Kidney (tissue), 22 donors: ENCODE results near the gene NEMP1. TPM values are rescaled to one million over a fixed set of nuclear protein-coding genes. Genes with fewer than 3 reads are reported as not detected.

Source experiments
- DNase-seq, 5 donors: peaks; one replicate each; pipeline ENCODE4 v3.0.0-alpha.2; 2013 to 2020
- FAIRE-seq: peaks from 2 replicates; lab custom pipeline; 2012; peaks lifted over from hg19 to GRCh38; lab: Jason Lieb, UNC
- H3K27ac ChIP-seq, 2 donors: one replicate each; pipeline ENCODE4 v1.7.0; 2013; ENCODE audit warnings: low read depth in 2 of 2, low read length in 2 of 2, inconsistent platforms in 1 of 2
- H3K27me3 ChIP-seq: one replicate; pipeline ENCODE4 v1.7.1; 2013; ENCODE audit warnings: low read length, inconsistent platforms; ENCODE audit not compliant: control insufficient read depth, insufficient read depth
- H3K36me3 ChIP-seq, 3 donors: one replicate each; pipeline versions ENCODE4 v1.7.0 to v1.7.1; 2013; ENCODE audit warnings: low read length in 3 of 3, control low read depth in 1 of 3, inconsistent platforms in 1 of 3; ENCODE audit not compliant: insufficient read depth in 3 of 3, control insufficient read depth in 2 of 3
- H3K4me1 ChIP-seq, 3 donors: one replicate each; pipeline versions ENCODE4 v1.7.0 to v1.7.1; 2013; ENCODE audit warnings: low read length in 3 of 3, inconsistent platforms in 1 of 3, low read depth in 1 of 3; ENCODE audit not compliant: control insufficient read depth in 2 of 3, insufficient read depth in 2 of 3
- H3K4me3 ChIP-seq, 3 donors: one replicate each; pipeline versions ENCODE4 v1.7.0 to v1.8.1; 2013; ENCODE audit warnings: low read length in 3 of 3, control low read depth in 1 of 3, inconsistent platforms in 1 of 3
- H3K9ac ChIP-seq, 3 donors: one replicate each; pipeline versions ENCODE4 v1.7.0 to v1.7.1; 2013; ENCODE audit warnings: low read length in 3 of 3, control low read depth in 1 of 3, inconsistent platforms in 1 of 3
- H3K9me3 ChIP-seq, 3 donors: one replicate each; pipeline versions ENCODE4 v1.7.0 to v1.7.1; 2013; ENCODE audit warnings: low read length in 3 of 3, control low read depth in 1 of 3, inconsistent platforms in 1 of 3; ENCODE audit not compliant: control insufficient read depth in 2 of 3, insufficient read depth in 1 of 3
- CTCF ChIP-seq: IDR thresholded peaks from 3 replicates; pipeline ENCODE4 v1.5.1; 2012; ENCODE audit warnings: mild to moderate bottlenecking, moderate library complexity, borderline replicate concordance; ENCODE audit not compliant: insufficient read depth; ENCODE audit errors: extremely low read depth
- intact Hi-C: fragments of 100-400 bp; cut with DNase I; formaldehyde crosslinking; loops from one replicate; pipeline ENCODE4 v1.11.1; 2022
- long read RNA-seq, 10 donors: library from polyadenylated mRNA in 1 of 10; unstranded in 1 of 10; transcript quantifications; one replicate each; pipeline ENCODE4 v2.0.0 and lab custom pipeline, GENCODE V29; 2021 to 2026
- polyA plus RNA-seq: library from polyadenylated mRNA; stranded (reverse); fragments of 350-450 nt; fragmentation: Illumina TruSeq; extraction: RNeasy Lipid Tissue Mini Kit (QIAGEN cat#74804); gene quantifications from one replicate; pipeline ENCODE4 v1.2.3, GENCODE V29; 2014; ENCODE audit warnings: low read depth, low replicate concordance; ENCODE audit not compliant: insufficient read depth
- total RNA-seq: library from RNA; stranded (reverse); fragmentation: NEBNext Ultra II Directional; extraction: Animal tissue kit (Norgen Biotek cat#: 25700); gene quantifications from one replicate; pipeline ENCODE4 v1.2.1, GENCODE V29; 2021
- donor health status: control.
- donor health status: control.
- donor health status: control.
- donor health status: control.
- donor health status: control.
- donor health status: DM: yes; HTN: yes; CAD: no.
- donor health status: Normal renal cell carcinoma (clear cell type).

NEMP1 gene
- total RNA-seq: 10.3 TPM
- polyA plus RNA-seq: 2.1 TPM
- long read RNA-seq, donor 1, full-length matches to known transcripts: 3 of 3 reads
- long read RNA-seq, donor 1, partial matches to known transcripts: 0 of 3 reads
- long read RNA-seq, donor 1, other reads (novel, unspliced or antisense): 0 of 3 reads
- long read RNA-seq, donor 2, full-length matches to known transcripts: 3 of 3 reads
- long read RNA-seq, donor 2, partial matches to known transcripts: 0 of 3 reads
- long read RNA-seq, donor 2, other reads (novel, unspliced or antisense): 0 of 3 reads
- long read RNA-seq, donor 3, full-length matches to known transcripts: 2 of 2 reads
- long read RNA-seq, donor 3, partial matches to known transcripts: 0 of 2 reads
- long read RNA-seq, donor 3, other reads (novel, unspliced or antisense): 0 of 2 reads
- long read RNA-seq, donor 4, full-length matches to known transcripts: 4 of 4 reads
- long read RNA-seq, donor 4, partial matches to known transcripts: 0 of 4 reads
- long read RNA-seq, donor 4, other reads (novel, unspliced or antisense): 0 of 4 reads
- long read RNA-seq, donor 5: 0 reads
- long read RNA-seq, donor 6, full-length matches to known transcripts: 1 of 1 reads
- long read RNA-seq, donor 6, partial matches to known transcripts: 0 of 1 reads
- long read RNA-seq, donor 6, other reads (novel, unspliced or antisense): 0 of 1 reads
- long read RNA-seq, donor 7, partial matches to known transcripts: 1 of 6 reads
- long read RNA-seq, donor 7, other reads (novel, unspliced or antisense): 5 of 6 reads
- long read RNA-seq, donor 8, full-length matches to known transcripts: 4 of 4 reads
- long read RNA-seq, donor 8, partial matches to known transcripts: 0 of 4 reads
- long read RNA-seq, donor 8, other reads (novel, unspliced or antisense): 0 of 4 reads
- long read RNA-seq, donor 9, full-length matches to known transcripts: 1 of 1 reads
- long read RNA-seq, donor 9, partial matches to known transcripts: 0 of 1 reads
- long read RNA-seq, donor 9, other reads (novel, unspliced or antisense): 0 of 1 reads
- long read RNA-seq, donor 10, full-length matches to known transcripts: 2 of 2 reads
- long read RNA-seq, donor 10, partial matches to known transcripts: 0 of 2 reads
- long read RNA-seq, donor 10, other reads (novel, unspliced or antisense): 0 of 2 reads

DNA sequence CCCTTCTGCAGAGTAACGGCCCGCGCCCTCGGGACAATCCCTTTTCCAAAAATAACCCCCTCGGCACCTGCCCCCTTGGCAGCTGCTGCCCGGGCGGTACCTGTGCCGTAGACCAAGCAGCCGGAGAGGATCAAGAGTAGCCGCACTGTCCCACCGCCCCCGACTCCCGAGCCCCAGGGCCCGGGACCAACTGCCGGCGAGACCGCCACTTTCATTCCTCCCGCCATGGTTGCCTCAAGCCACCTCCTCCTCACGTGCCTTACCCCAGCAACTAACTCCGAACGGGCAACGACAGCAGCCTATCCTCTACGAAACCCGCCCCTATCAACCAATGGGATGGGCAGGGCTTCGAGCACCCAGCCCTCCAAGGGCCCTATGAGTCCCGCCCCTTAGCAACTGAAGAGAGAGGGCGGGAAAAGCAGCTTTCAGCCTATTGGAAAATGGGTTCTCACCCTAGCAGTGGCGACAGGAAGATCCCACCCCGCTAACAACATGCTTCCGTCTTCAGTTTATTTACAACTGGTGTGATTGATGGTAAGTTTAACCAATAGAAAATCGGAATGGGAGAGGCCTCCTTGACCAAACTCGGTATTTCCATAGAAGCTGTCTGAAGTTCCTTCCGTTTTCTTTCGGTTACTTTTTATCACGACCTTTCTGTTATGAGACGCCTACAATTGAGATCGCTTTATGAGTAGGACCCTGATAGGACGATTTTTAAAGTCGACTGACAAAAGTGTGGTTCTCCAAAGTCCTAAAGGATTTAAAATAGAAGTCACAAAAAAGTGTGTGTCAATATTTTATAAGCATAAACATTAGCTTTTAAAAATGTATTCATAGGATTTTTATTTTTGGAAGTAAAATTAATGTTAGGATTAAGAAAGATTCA lies at the start of gene NEMP1:
NEMP1 (minus strand) TSS at position 273 of the 886 bp plus-strand sequence; CDS start at position 227, 46 bp downstream.
- peak; percentile 98 to 100 (median 99) for DNase-seq
- H3K4me3 ChIP-seq: peak within 1 kb of the TSS; percentile 82 to 84 (median 82)
- H3K27ac ChIP-seq: peak within 1 kb of the TSS; percentile 71 to 91
- H3K36me3 ChIP-seq: no peaks in the 10 kb centered on the region
- intact Hi-C loops: no loop called here
- FAIRE-seq: peak; percentile 99
- no peaks in the 10 kb centered on the region for H3K9me3 ChIP-seq
- peak within 1 kb of the TSS; percentile 40 to 49 (median 43) for H3K9ac ChIP-seq
- no peak for TF ChIP-seq CTCF
- no peaks in the 10 kb centered on the region for H3K27me3 ChIP-seq
- H3K4me1 ChIP-seq: peaks cover 0 to 5% (median 4%) of the 10 kb centered on the region in 3 donors

DNA sequence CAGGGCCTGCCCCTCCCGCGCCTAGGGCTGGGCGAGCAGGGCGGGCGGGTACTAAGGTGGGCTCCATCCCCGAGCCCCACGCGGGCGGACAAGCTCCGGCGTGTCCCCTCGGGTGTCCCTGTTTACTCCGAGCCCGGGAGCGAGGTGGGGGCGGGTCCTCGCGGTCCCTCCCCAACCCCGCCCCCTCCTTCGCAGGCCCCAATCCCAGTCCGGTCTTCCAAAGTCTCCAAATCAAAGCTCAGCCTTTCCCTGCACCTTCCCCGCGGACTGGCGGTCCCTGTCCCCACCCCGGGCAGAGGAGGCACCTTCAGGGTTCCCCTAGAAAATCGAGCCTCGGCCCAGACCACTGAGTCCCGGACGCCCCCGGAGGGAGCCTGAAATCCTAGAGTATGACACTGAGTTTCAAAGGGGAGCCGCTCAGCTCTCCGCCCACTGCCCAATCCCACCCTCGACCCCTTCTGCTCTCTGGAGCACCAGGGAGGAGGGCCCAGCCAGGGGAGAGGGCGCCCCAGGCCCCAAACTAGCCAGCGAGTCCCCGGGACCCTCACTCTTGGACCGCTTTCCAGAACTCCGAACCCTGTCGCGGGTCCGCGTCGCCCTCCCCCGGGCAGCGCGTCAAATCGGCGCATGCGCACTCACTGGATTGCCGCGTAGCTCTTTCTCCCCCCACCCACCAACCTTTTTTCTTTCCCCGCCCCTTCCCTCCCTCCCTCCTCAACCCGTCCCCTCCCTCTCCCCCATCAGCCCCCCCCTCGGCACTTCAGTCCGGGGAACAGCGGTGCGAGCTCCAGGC lies 49.3 kb upstream of the NEMP1 start, which contains the start of gene LRP1:
LRP1 (plus strand) TSS at position 758 of the 793 bp plus-strand sequence. CDS start 482 bp downstream, outside the sequence.
- intact Hi-C loops: no loop called here
- Histone ChIP-seq H3K9me3 (no peaks in the 10 kb centered on the region), H3K4me1 (peaks cover 0 to 21% (median 10%) of the 10 kb centered on the region in 3 donors), H3K36me3 (no peaks in the 10 kb centered on the region), H3K27me3 (no peaks in the 10 kb centered on the region), H3K9ac (peak within 1 kb of the TSS; percentile 48 to 89 (median 85)), H3K4me3 (peak within 1 kb of the TSS; percentile 71 to 91 (median 73)), H3K27ac (peak within 1 kb of the TSS; percentile 95 to 98)
- DNase-seq: peak; percentile 85 to 93 (median 92)
- no peak for FAIRE-seq
- no peak for TF ChIP-seq CTCF
